GM12873 (cell line): ENCODE measurements around the gene KLHL25.
A peak's percentile ranks its signal among the peaks of the same experiment; 100 is the strongest.

ENCODE experiments used
- TF ChIP-seq, protein P1 (sequence below): IDR thresholded peaks from 2 replicates; pipeline ENCODE4 v1.5.1; 2012; ENCODE audit warnings: low read depth, mild to moderate bottlenecking, moderate library complexity, low read length, control low read depth; ENCODE audit not compliant: insufficient read depth; ENCODE audit errors: missing control alignments

The KLHL25 gene

DNA sequence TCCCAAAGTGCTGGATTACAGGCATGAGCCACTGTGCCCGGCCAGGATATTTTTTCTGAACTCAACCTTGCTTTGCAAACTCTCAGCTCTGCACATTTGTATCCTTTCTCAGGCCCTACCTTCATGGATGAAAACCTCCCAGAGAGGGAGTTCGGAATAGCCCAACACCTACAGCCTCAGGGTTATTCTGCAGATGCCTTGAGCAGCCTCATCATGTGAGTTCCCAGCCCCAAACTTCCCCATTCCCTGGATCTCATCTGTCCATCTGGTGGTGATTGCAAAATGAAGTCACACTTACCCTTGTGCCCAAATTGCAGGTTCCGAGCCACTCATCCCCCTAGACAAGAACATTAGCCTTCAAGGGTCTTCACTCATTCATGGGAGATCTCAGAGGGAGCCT, 39.9 kb upstream of the KLHL25 start:
- TF ChIP-seq, protein P1, sequence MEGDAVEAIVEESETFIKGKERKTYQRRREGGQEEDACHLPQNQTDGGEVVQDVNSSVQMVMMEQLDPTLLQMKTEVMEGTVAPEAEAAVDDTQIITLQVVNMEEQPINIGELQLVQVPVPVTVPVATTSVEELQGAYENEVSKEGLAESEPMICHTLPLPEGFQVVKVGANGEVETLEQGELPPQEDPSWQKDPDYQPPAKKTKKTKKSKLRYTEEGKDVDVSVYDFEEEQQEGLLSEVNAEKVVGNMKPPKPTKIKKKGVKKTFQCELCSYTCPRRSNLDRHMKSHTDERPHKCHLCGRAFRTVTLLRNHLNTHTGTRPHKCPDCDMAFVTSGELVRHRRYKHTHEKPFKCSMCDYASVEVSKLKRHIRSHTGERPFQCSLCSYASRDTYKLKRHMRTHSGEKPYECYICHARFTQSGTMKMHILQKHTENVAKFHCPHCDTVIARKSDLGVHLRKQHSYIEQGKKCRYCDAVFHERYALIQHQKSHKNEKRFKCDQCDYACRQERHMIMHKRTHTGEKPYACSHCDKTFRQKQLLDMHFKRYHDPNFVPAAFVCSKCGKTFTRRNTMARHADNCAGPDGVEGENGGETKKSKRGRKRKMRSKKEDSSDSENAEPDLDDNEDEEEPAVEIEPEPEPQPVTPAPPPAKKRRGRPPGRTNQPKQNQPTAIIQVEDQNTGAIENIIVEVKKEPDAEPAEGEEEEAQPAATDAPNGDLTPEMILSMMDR, result no peak

DNA sequence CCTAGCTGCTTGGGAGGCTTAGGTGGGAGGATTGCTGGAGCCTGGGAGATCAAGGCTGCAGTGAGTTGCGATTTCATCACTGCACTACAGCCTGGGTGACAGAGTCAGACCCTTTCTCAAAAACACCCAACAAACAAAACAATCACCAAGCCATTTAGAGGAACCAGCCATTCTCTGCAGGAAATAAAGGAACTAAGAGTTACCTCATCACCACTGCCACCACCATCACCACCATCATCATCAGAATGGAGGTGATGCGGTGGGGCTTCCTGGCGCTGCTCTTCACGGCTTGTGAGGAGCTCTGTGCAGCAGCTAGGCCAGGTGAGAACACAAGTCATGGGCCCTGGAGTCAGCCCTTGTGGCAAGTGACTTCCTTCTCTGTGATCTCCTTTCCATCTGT, 37.7 kb upstream of the KLHL25 start:
- TF ChIP-seq, protein P1, result no peak

DNA sequence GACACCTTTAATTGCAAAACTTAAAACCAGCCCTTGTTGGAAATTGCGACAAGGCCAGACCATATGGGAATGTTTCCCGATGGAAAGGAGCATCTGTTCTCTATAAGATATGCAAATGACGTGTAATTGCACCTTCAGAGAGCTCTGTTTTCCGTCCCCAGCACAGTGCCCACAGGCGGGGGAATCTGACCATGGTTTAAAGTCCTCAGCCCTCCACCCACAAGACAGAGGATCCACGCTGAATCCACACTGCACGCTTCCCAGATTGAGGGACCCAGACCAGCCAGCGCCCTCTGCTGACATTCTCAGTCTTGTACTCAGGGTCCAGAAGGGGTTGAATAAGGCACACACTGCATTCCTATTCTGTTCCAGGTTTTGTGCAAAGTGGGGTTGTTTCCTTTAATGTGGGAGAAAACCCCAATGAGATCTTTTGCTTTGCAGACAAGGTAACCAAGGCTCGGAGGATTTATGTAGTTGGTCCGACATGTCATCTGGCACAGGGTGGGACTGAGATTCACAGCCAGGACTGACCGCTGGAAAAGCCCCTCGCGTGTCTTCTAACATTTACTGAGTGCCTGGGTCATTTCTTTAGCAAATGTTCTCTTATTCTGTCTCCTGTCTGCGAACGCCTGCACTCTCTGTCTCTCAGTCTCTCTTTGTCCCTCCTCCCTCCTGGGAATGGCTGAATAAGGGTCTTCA, 36.8 kb upstream of the KLHL25 start:
- TF ChIP-seq, protein P1, result peak; percentile 54

DNA sequence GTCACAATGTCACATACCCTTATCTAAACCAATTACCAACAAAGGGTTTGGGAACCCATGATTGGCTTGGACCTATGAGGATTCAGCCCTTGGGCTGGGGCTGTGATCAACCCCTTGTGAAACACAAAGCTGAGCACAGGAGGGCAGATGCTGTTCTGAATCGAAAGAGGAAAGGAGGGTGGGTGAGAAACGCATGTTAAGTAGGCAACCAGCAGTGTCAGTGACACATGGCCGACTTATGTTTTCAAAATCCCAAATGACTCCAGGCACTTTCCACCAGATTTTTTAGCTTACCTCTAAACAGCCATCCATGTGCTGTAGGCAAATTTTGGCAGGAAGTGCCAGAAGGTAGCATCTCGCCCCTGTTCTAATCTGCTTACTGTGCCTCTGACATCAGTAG, 34.1 kb upstream of the KLHL25 start:
- TF ChIP-seq, protein P1, result no peak

DNA sequence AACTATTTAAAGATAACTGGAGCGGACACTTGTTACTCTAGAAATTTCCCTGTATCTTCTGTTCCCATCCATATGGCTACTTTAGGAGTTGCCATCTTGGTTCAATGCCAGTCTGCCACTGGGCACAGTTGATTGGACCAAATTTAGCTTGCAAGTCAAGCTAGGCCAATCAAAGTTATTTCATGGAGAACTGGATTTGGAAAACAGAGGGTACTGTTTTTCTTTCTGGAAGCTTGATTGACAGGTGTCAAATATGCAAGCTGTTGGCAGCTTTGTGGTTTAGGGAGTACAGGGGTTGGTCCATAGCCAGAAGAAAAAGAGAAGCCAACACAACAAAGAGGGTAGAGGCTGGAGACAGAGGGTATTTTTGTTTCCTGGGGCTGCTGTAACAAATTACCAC, 33.4 kb upstream of the KLHL25 start:
- TF ChIP-seq, protein P1, result no peak

DNA sequence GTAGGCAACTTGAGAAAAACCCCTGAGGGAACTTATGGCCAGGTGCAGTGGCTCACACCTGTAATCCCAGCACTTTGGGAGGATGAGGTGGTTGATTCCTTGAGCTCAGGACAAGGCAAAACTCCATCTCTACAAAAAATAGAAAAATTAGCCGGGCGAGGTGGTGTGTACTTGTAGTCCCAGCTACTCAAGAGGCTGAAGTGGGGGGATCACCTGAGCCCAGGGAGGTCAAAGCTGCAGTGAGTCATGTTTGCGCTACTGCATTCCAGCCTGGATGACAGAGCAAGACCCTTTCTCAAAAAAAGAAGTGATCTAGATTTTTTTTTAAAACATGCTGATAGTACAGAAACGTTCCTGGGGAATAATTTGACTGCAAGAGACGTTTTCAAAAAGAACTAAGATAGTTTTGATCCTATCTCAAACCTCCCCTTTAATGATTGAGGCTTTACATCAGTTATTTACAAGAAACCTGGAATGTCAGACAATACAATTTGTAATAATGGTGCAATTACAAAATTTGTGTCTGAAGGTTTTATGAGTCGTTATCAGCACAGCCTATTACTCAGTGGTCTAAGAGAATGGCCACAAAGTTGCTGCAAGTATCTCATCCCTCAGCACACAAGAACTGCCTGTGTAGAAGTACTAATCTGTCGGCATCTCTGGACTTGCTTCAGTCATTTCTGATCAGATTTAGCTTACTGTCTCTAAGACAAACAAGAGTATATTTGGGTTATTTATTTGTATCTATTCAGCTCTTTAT, 32.2 kb upstream of the KLHL25 start:
- TF ChIP-seq, protein P1, result no peak

DNA sequence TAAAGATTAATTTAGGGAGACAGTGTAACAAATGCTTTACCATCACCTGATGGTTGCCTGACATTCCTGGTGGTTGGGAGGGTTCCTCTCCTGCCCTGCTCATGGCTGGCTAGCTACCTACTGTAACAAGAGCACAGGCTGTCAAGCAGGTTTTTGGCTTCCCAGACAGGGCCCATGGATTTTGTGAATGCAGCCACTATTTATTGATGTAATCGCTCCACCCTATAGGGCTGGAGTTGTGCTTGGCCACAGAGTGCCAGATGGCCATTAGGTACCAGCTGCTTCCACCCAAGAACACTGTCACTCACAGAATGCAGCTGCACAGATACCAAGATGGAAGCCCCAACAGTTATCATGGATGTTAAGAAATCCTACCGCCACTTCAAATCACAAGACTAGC, 31.0 kb upstream of the KLHL25 start:
- TF ChIP-seq, protein P1, result no peak
